Ovary (tissue), 9 donors: Measurements from ENCODE around the gene FNDC8. TPM values are rescaled to one million over a fixed set of nuclear protein-coding genes. Genes with fewer than 3 reads are reported as not detected.

Experiments
- DNase-seq, 5 donors: peaks; one replicate each; pipeline ENCODE4 v3.0.0-alpha.2; 2019 to 2020
- H3K27ac ChIP-seq, 2 donors: fragments of 200-600 bp; one replicate each; pipeline versions ENCODE4 v1.5.1 to v1.8.0; 2019 to 2022
- H3K27me3 ChIP-seq: fragments of 200-600 bp; one replicate; pipeline ENCODE4 v1.8.0; 2022
- H3K36me3 ChIP-seq: fragments of 200-600 bp; sonication (generic); one replicate; pipeline ENCODE4 v1.5.1; 2019
- H3K4me1 ChIP-seq: one replicate; pipeline ENCODE4 v1.8.1; 2013; ENCODE audit warnings: mild to moderate bottlenecking, moderate library complexity; ENCODE audit not compliant: insufficient read depth
- H3K4me3 ChIP-seq: fragments of 200-600 bp; sonication (generic); one replicate; pipeline ENCODE4 v1.5.1; 2017
- H3K9me3 ChIP-seq, 2 donors: fragments of 200-600 bp in 1 of 2; sonication (generic) in 1 of 2; one replicate each; pipeline versions ENCODE4 v1.5.1 to v1.8.1; 2013 to 2019; ENCODE audit warnings: mild to moderate bottlenecking in 1 of 2, moderate library complexity in 1 of 2
- CTCF ChIP-seq, 3 donors: fragments of 450-650 bp in 2 of 3; fragments of 200-600 bp in 1 of 3; IDR thresholded peaks; one replicate each; pipeline versions ENCODE4 v1.5.1 to v1.8.0; 2016 to 2022; ENCODE audit warnings: antibody characterized with exemption in 3 of 3, mild to moderate bottlenecking in 1 of 3
- EP300 ChIP-seq: sonication (generic); formaldehyde crosslinking; IDR thresholded peaks from one replicate; pipeline ENCODE4 v1.6.1; 2017; ENCODE audit warnings: antibody characterized with exemption
- POLR2A ChIP-seq: fragments of 450-650 bp; IDR thresholded peaks from one replicate; pipeline ENCODE4 v1.6.1; 2017; ENCODE audit warnings: antibody characterized with exemption, mild to moderate bottlenecking, moderate library complexity
- WGBS, 3 donors: extraction: QIAGEN DNeasy Blood & Tissue Kit in 1 of 3; methylation state at CpG; one replicate each; pipeline versions ENCODE4 v1.1.5 to v1.1.7; 2013 to 2017; 5-methylcytosine and 5-hydroxymethylcytosine counted together
- intact Hi-C, 4 donors: fragments of 100-400 bp; cut with DNase I; formaldehyde crosslinking; loops; one replicate each; pipeline versions ENCODE4 v1.11.0 to v1.15.1; 2022 to 2023
- polyA plus RNA-seq, 2 donors: library from polyadenylated mRNA; stranded (reverse); fragments of 200-250 nt in 1 of 2; fragments of 350-450 nt in 1 of 2; fragmentation: Illumina TruSeq in 1 of 2; extraction: RNeasy Lipid Tissue Mini Kit (QIAGEN cat#74804) in 1 of 2; gene quantifications; one replicate each; pipeline ENCODE4 v1.2.3, GENCODE V29; 2013 to 2014
- total RNA-seq, 7 donors: library from RNA; depleted of rRNA in 2 of 7; stranded (reverse); fragments of >200 nt in 2 of 7; fragmentation: NEBNext Ultra II Directional in 3 of 7; extraction: Animal tissue kit (Norgen Biotek cat#: 25700) in 3 of 7; gene quantifications; one replicate each; pipeline versions ENCODE4 v1.1.0 to v1.2.4, GENCODE V29; 2016 to 2023
- donor health status: DM: no; HTN: no; CAD: no; lungs with moderate emphysema.
- donor health status: DM: no; HTN: no; CAD: no.
- donor health status: Bipolar disorder and iron deficiency.
- donor health status: DM: yes; HTN: yes; CAD: no.
- donor health status: DM: no; HTN: no; CAD: no.
- donor health status: DM: yes; HTN: yes; CAD: no.

FNDC8 gene
- total and polyA plus RNA-seq, 9 donors, result not detected

DNA sequence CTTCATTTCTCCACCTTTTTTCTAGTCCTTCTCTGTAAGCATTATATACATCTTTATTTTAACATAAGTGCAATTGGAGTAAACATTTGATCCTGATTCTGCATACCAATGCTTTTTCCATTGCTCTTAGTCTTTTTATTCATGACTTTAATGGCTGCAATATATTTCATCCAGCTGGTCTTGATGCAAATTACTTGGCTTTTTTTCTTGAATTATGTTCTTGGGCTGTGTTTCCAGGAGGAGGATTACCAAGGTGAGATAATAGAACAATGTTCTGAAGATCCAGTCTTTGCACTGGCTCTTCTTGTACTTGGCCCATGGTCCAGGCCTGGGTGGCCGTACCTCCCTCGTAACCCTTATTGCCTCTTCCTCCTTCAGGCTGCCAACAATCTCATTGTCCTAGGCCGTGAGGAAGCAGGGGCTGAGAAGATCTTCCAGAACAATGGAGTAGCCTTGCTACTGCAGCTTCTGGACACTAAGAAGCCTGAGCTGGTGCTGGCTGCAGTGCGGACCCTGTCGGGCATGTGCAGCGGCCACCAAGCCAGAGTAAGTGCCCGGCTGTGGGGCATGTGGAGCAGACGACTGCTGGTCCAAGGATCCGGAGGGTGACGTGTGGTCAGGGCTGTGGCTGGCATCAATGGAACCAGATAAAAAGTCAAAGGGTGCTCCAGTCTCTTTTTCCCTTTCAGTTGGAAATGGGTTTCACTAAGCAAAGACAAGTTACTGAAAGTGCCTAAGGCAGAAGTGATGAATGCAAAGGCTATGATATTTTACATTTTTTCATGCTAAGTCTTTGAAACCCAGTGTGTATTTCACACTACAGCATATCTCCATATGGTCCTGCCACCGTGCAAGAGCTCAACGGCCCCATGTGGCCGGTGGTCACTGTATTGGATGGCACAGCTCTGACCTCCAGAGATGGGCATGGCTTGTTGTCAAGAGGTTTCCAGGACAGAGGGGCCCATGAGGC lies 33.1 kb downstream of the FNDC8 start:
- Histone ChIP-seq H3K4me1 (no peaks in the 10 kb centered on the region), H3K9me3 (no peaks in the 10 kb centered on the region), H3K4me3 (no peak overlapping the region), H3K27me3 (no peaks in the 10 kb centered on the region), H3K36me3 (no peaks in the 10 kb centered on the region), H3K27ac (no peak overlapping the region)
- intact Hi-C loops, result no loop called here
- no peak for TF ChIP-seq EP300
- TF ChIP-seq POLR2A, result no peak
- no peak for TF ChIP-seq CTCF (IDR thresholded peaks at IDR 0.05)
- no peak for DNase-seq
- WGBS, 3 donors, result 84 to 89% (median 85%) methylated on average over 13 of the region's 13 CpGs

DNA sequence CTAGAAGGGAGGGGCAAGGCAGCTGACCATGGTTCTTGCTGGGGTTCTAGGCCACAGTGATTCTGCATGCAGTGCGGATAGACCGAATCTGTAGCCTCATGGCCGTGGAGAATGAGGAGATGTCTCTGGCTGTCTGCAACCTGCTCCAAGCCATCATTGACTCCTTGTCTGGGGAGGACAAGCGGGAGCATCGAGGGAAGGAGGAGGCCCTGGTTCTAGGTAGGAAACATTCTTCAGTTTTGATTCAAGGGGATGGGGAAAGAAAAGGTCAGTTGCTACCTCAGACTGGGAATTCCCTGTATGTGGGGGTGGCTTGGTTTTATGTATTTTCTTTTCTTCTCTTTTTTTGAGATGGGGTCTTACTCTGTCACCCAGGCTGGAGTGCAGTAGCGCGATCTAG lies 33.8 kb downstream of the FNDC8 start:
- Histone ChIP-seq H3K4me1 (no peaks in the 10 kb centered on the region), H3K36me3 (no peaks in the 10 kb centered on the region), H3K27ac (no peak overlapping the region), H3K4me3 (no peak overlapping the region), H3K9me3 (no peaks in the 10 kb centered on the region), H3K27me3 (no peaks in the 10 kb centered on the region)
- no peak for TF ChIP-seq POLR2A
- no peak for TF ChIP-seq CTCF (IDR thresholded peaks at IDR 0.05)
- no peak for TF ChIP-seq EP300
- intact Hi-C loops, result no loop called here
- DNase-seq, result no peak
- WGBS, 3 donors, result 85 to 94% (median 90%) methylated on average over 7 of the region's 7 CpGs

DNA sequence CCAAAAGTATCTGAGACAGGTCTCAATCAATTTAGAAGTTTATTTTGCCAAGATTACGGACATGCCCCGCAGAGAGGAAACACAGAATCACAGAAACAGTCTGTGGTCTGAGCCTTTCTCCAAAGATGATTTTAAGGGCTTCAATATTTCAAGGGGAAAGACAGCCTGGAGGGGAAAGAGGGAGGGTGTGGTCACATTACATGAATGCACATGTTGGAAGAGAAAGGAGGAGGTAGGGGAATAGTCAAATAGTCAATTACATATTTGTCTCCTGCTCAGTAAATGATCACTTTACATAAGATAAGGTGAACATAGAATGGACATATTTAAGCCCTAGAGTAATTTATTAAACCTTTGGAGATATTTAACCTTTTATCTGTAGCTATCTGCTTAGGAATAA lies 38.5 kb downstream of the FNDC8 start:
- TF ChIP-seq EP300 (no peak), CTCF (IDR thresholded peaks at IDR 0.05) (no peak)
- DNase-seq, result no peak
- Histone ChIP-seq H3K4me1 (no peaks in the 10 kb centered on the region), H3K27me3 (no peaks in the 10 kb centered on the region), H3K27ac (no peak overlapping the region), H3K4me3 (no peak overlapping the region), H3K9me3 (no peaks in the 10 kb centered on the region), H3K36me3 (no peaks in the 10 kb centered on the region)
- intact Hi-C loops, result no loop called here
- 88 to 93% (median 93%) methylated on average over 2 of the region's 2 CpGs for WGBS, 3 donors

GRCh38 chr17:35160354-35161201 lies 39.2 kb downstream of the FNDC8 start:
- no peaks in the 10 kb centered on the region for H3K9me3 ChIP-seq
- TF ChIP-seq POLR2A (no peak), CTCF (IDR thresholded peaks at IDR 0.05) (no peak), EP300 (no peak)
- H3K27me3 ChIP-seq, result no peaks in the 10 kb centered on the region
- H3K36me3 ChIP-seq, result no peaks in the 10 kb centered on the region
- no peak for DNase-seq
- WGBS, 3 donors, result 71 to 79% (median 73%) methylated on average over 13 of the region's 13 CpGs
- H3K4me3 ChIP-seq, result no peak overlapping the region
- H3K4me1 ChIP-seq, result no peaks in the 10 kb centered on the region
- intact Hi-C loops, result no loop called here
- no peak overlapping the region for H3K27ac ChIP-seq
